HEK293 (cell line): ENCODE measurements around the gene SCN8A.
A peak's percentile ranks its signal among the peaks of the same experiment; 100 is the strongest.

ENCODE experiments used
- CTCF ChIA-PET: fragments of 350-600 bp; formaldehyde crosslinking; extraction: SDS; loops from one replicate; lab custom pipeline; 2021; ENCODE audit warnings: antibody characterized with exemption; lab: Yijun Ruan, JAX
- POLR2A ChIA-PET: fragments of 300-600 bp; formaldehyde crosslinking; extraction: SDS; loops from one replicate; lab custom pipeline; 2020; ENCODE audit warnings: antibody characterized with exemption, inconsistent platforms; lab: Yijun Ruan, JAX
- H3K27ac ChIP-seq: fragments of 200-500 bp; sonication (Bioruptor generic); 2 replicates; pipeline ENCODE4 v1.5.1; 2014; ENCODE audit warnings: low read depth, low read length, control low read depth, inconsistent platforms; ENCODE audit errors: extremely low read depth
- H3K36me3 ChIP-seq, 2 experiments: fragments of 200-500 bp in 1 of 2; sonication (Bioruptor generic) in 1 of 2; 1 replicate in 1 of 2; 2 replicates in 1 of 2; pipeline ENCODE4 v1.5.1; 2014 to 2017; ENCODE audit warnings: inconsistent platforms in 2 of 2, low read length in 2 of 2; ENCODE audit not compliant: control insufficient read depth in 2 of 2, insufficient read depth in 1 of 2
- H3K4me1 ChIP-seq: fragments of 200-500 bp; sonication (Bioruptor generic); 2 replicates; pipeline ENCODE4 v1.5.1; 2014; ENCODE audit warnings: mild to moderate bottlenecking, low read length, inconsistent platforms; ENCODE audit not compliant: control insufficient read depth, insufficient read depth
- H3K4me3 ChIP-seq: 2 replicates; pipeline ENCODE4 v1.5.1; 2011; ENCODE audit warnings: low read depth, mild to moderate bottlenecking, control low read depth, low read length, moderate library complexity
- H3K9me3 ChIP-seq: fragments of 200-500 bp; sonication (Bioruptor generic); 2 replicates; pipeline ENCODE4 v1.5.1; 2014; ENCODE audit warnings: low read depth, low read length, inconsistent platforms; ENCODE audit not compliant: control insufficient read depth, insufficient read depth
- EGR2 ChIP-seq: fragments of 450-650 bp; formaldehyde crosslinking; IDR thresholded peaks from 2 replicates; pipeline ENCODE4 v1.5.1; 2016; ENCODE audit warnings: low read depth, missing biosample characterization, missing genetic modification characterization
- FEZF1 ChIP-seq: fragments of 450-650 bp; formaldehyde crosslinking; IDR thresholded peaks from 2 replicates; pipeline ENCODE4 v1.5.1; 2016; ENCODE audit warnings: missing biosample characterization, missing genetic modification characterization
- GFI1B ChIP-seq: fragments of 450-650 bp; formaldehyde crosslinking; IDR thresholded peaks from 2 replicates; pipeline ENCODE4 v1.5.1; 2016; ENCODE audit warnings: missing biosample characterization, missing genetic modification characterization
- GLIS2 ChIP-seq: fragments of 450-650 bp; formaldehyde crosslinking; IDR thresholded peaks from 2 replicates; pipeline ENCODE4 v1.5.1; 2016; ENCODE audit warnings: missing biosample characterization, missing genetic modification characterization
- HOXA7 ChIP-seq: sonication (generic); formaldehyde crosslinking; IDR thresholded peaks from 2 replicates; pipeline ENCODE4 v1.8.1; 2022; ENCODE audit warnings: missing genetic modification reagents, borderline replicate concordance
- HOXC10 ChIP-seq: sonication (generic); formaldehyde crosslinking; IDR thresholded peaks from 2 replicates; pipeline ENCODE4 v1.8.1; 2023; ENCODE audit warnings: mild to moderate bottlenecking, missing genetic modification reagents
- KLF16 ChIP-seq: fragments of 450-650 bp; formaldehyde crosslinking; IDR thresholded peaks from 2 replicates; pipeline ENCODE4 v1.5.1; 2017; ENCODE audit warnings: missing biosample characterization, missing genetic modification characterization
- RBAK ChIP-seq: fragments of 450-650 bp; formaldehyde crosslinking; IDR thresholded peaks from 2 replicates; pipeline ENCODE4 v1.5.1; 2016; ENCODE audit warnings: missing biosample characterization, missing genetic modification characterization
- ZFHX2 ChIP-seq: fragments of 450-650 bp; formaldehyde crosslinking; conservative IDR thresholded peaks from 2 replicates; pipeline ENCODE4 v1.5.1; 2016; ENCODE audit warnings: missing biosample characterization, missing genetic modification characterization
- ZNF121 ChIP-seq: fragments of 450-650 bp; formaldehyde crosslinking; IDR thresholded peaks from 2 replicates; pipeline ENCODE4 v1.5.1; 2016; ENCODE audit warnings: missing biosample characterization, missing genetic modification characterization
- ZNF133 ChIP-seq: fragments of 450-650 bp; formaldehyde crosslinking; IDR thresholded peaks from 2 replicates; pipeline ENCODE4 v1.5.1; 2016; ENCODE audit warnings: missing biosample characterization, missing genetic modification characterization
- ZNF138 ChIP-seq: fragments of 450-650 bp; formaldehyde crosslinking; IDR thresholded peaks from 2 replicates; pipeline ENCODE4 v1.5.1; 2016; ENCODE audit warnings: missing biosample characterization, missing genetic modification characterization, borderline replicate concordance
- TF ChIP-seq, protein P1 (sequence below): fragments of 450-650 bp; formaldehyde crosslinking; conservative IDR thresholded peaks from 2 replicates; pipeline ENCODE4 v1.5.1; 2016; ENCODE audit warnings: low read depth, missing biosample characterization, missing genetic modification characterization
- TF ChIP-seq, protein P2 (sequence below): fragments of 450-650 bp; formaldehyde crosslinking; IDR thresholded peaks from 2 replicates; pipeline ENCODE4 v1.5.1; 2016; ENCODE audit warnings: missing biosample characterization, missing genetic modification characterization, borderline replicate concordance
- TF ChIP-seq, protein P3 (sequence below): fragments of 450-650 bp; formaldehyde crosslinking; IDR thresholded peaks from 2 replicates; pipeline ENCODE4; 2016; ENCODE audit warnings: missing biosample characterization, missing genetic modification characterization
- TF ChIP-seq, protein P4 (sequence below): fragments of 450-650 bp; formaldehyde crosslinking; IDR thresholded peaks from 2 replicates; pipeline ENCODE4 v1.5.1; 2017; ENCODE audit warnings: missing biosample characterization, missing genetic modification characterization

Gene SCN8A

DNA sequence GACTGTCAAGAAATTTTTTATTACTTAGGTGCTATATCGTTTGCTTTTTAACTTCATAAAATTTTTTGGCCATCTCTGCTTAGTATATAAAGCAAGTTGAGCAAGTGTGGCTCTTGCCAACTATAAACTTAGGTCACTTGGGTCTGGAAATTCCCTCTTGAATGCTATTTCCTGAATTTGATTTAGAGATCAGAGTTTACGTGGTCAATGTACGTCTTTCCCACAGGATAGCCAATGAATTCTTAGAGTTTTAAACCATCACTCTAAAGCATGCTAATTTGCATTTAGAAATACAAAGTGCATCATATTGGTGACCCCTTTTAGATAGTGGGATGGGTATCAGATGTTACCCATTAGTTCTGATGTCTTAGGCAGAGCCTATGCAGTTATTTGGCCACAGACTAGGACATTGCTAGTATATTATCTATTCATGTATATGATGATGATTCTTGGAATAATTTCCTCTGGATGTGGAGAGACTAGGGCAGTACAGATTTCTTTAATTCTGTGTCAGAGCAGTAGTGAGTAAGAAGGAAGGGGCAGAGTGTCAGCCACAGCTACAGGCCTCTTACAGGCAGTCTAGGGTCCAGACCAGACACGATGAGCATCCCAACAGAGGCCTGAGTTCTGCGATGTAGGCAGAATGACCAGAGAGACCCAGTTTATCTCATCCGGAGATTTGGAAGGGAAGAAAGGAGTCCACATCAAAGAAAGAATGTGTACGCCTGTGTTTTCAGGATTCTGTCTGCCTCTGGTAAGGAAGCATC is 30.3 kb downstream of the SCN8A start (continued):
- TF ChIP-seq, protein P1, sequence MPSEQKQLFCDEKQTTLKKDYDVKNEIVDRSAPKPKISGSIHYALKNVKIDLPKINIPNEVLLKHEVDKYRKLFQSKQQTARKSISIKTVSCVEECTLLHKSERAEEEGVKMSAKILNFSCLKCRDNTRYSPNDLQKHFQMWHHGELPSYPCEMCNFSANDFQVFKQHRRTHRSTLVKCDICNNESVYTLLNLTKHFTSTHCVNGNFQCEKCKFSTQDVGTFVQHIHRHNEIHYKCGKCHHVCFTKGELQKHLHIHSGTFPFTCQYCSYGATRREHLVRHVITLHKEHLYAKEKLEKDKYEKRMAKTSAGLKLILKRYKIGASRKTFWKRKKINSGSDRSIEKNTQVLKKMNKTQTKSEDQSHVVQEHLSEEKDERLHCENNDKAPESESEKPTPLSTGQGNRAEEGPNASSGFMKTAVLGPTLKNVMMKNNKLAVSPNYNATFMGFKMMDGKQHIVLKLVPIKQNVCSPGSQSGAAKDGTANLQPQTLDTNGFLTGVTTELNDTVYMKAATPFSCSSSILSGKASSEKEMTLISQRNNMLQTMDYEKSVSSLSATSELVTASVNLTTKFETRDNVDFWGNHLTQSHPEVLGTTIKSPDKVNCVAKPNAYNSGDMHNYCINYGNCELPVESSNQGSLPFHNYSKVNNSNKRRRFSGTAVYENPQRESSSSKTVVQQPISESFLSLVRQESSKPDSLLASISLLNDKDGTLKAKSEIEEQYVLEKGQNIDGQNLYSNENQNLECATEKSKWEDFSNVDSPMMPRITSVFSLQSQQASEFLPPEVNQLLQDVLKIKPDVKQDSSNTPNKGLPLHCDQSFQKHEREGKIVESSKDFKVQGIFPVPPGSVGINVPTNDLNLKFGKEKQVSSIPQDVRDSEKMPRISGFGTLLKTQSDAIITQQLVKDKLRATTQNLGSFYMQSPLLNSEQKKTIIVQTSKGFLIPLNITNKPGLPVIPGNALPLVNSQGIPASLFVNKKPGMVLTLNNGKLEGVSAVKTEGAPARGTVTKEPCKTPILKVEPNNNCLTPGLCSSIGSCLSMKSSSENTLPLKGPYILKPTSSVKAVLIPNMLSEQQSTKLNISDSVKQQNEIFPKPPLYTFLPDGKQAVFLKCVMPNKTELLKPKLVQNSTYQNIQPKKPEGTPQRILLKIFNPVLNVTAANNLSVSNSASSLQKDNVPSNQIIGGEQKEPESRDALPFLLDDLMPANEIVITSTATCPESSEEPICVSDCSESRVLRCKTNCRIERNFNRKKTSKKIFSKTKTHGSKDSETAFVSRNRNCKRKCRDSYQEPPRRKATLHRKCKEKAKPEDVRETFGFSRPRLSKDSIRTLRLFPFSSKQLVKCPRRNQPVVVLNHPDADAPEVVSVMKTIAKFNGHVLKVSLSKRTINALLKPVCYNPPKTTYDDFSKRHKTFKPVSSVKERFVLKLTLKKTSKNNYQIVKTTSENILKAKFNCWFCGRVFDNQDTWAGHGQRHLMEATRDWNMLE (tag by site-specific recombination): no peak

DNA sequence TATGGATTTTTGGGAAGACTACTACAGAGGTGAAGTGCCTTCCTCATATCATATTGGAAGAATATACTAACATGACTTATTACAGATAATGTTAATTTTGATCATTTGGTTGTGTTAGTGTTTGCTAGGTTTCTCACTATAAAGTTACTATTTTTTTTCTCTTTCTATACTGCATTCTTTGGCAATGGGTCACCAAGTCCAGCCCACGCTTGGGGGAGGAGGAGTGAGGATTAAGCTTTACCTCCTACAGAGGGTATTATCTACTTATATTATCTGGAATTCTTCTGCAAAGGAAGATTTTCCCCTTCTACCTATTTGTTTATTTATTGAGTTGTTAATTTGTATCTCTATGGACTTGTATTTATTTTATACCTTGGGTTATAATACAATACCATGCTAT is 31.5 kb downstream of the SCN8A start:
- POLR2A ChIA-PET: no interaction called here
- CTCF ChIA-PET: no interaction called here
- peak; percentile 52; the same call in 1 of the 2 replicates for TF ChIP-seq EGR2 (tag by site-specific recombination)
- TF ChIP-seq ZFHX2 (tag by site-specific recombination): peak; percentile 59
- TF ChIP-seq ZNF133 (tag by site-specific recombination): no peak

DNA sequence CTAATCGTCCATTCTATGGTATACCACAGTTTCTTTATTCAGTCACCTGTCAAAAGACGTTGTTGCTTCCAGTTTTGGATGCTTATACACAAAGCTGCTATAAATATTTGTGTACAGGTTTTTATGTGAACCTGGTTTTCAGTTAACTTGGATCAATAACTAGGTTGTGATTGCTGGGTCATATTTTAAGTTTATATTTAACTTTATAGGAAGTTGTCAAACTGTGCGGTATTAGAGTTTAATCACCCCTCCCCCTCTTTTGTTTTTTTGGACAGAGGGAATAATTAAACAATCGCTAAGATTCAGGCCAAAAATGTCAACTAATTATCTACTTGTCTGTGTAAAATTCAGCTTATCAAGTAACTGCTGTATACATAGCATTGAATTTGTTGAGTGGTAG is 34.3 kb downstream of the SCN8A start:
- POLR2A ChIA-PET: no interaction called here

More for the DNA sequence above, 31.5 kb downstream of the SCN8A start:
- H3K9me3 ChIP-seq: no peaks in the 10 kb centered on the region
- H3K4me3 ChIP-seq: no peak overlapping the region
- no peak overlapping the region for H3K27ac ChIP-seq
- H3K36me3 ChIP-seq: no peaks in the 10 kb centered on the region
- H3K4me1 ChIP-seq: no peaks in the 10 kb centered on the region

More for the DNA sequence above, 34.3 kb downstream of the SCN8A start:
- CTCF ChIA-PET: no interaction called here
- TF ChIP-seq KLF16 (no peak), GLIS2 (tag by site-specific recombination) (no peak), GFI1B (tag by site-specific recombination) (no peak), ZNF138 (tag by site-specific recombination) (no peak), FEZF1 (tag by site-specific recombination) (no peak), ZNF121 (tag by site-specific recombination) (no peak), HOXA7 (CRISPR knock-in tag) (no peak), RBAK (no peak), HOXC10 (CRISPR knock-in tag) (no peak)
- TF ChIP-seq, protein P2, sequence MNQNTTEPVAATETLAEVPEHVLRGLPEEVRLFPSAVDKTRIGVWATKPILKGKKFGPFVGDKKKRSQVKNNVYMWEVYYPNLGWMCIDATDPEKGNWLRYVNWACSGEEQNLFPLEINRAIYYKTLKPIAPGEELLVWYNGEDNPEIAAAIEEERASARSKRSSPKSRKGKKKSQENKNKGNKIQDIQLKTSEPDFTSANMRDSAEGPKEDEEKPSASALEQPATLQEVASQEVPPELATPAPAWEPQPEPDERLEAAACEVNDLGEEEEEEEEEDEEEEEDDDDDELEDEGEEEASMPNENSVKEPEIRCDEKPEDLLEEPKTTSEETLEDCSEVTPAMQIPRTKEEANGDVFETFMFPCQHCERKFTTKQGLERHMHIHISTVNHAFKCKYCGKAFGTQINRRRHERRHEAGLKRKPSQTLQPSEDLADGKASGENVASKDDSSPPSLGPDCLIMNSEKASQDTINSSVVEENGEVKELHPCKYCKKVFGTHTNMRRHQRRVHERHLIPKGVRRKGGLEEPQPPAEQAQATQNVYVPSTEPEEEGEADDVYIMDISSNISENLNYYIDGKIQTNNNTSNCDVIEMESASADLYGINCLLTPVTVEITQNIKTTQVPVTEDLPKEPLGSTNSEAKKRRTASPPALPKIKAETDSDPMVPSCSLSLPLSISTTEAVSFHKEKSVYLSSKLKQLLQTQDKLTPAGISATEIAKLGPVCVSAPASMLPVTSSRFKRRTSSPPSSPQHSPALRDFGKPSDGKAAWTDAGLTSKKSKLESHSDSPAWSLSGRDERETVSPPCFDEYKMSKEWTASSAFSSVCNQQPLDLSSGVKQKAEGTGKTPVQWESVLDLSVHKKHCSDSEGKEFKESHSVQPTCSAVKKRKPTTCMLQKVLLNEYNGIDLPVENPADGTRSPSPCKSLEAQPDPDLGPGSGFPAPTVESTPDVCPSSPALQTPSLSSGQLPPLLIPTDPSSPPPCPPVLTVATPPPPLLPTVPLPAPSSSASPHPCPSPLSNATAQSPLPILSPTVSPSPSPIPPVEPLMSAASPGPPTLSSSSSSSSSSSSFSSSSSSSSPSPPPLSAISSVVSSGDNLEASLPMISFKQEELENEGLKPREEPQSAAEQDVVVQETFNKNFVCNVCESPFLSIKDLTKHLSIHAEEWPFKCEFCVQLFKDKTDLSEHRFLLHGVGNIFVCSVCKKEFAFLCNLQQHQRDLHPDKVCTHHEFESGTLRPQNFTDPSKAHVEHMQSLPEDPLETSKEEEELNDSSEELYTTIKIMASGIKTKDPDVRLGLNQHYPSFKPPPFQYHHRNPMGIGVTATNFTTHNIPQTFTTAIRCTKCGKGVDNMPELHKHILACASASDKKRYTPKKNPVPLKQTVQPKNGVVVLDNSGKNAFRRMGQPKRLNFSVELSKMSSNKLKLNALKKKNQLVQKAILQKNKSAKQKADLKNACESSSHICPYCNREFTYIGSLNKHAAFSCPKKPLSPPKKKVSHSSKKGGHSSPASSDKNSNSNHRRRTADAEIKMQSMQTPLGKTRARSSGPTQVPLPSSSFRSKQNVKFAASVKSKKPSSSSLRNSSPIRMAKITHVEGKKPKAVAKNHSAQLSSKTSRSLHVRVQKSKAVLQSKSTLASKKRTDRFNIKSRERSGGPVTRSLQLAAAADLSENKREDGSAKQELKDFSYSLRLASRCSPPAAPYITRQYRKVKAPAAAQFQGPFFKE: no peak
- TF ChIP-seq, protein P3, sequence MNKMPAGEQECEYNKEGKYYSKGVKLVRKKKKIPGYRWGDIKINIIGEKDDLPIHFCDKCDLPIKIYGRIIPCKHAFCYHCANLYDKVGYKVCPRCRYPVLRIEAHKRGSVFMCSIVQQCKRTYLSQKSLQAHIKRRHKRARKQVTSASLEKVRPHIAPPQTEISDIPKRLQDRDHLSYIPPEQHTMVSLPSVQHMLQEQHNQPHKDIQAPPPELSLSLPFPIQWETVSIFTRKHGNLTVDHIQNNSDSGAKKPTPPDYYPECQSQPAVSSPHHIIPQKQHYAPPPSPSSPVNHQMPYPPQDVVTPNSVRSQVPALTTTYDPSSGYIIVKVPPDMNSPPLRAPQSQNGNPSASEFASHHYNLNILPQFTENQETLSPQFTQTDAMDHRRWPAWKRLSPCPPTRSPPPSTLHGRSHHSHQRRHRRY: no peak
- TF ChIP-seq, protein P4, sequence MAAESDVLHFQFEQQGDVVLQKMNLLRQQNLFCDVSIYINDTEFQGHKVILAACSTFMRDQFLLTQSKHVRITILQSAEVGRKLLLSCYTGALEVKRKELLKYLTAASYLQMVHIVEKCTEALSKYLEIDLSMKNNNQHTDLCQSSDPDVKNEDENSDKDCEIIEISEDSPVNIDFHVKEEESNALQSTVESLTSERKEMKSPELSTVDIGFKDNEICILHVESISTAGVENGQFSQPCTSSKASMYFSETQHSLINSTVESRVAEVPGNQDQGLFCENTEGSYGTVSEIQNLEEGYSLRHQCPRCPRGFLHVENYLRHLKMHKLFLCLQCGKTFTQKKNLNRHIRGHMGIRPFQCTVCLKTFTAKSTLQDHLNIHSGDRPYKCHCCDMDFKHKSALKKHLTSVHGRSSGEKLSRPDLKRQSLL (tag by site-specific recombination): no peak
- Histone ChIP-seq H3K4me3 (no peak overlapping the region), H3K4me1 (no peaks in the 10 kb centered on the region), H3K36me3 (no peaks in the 10 kb centered on the region), H3K27ac (no peak overlapping the region), H3K9me3 (no peaks in the 10 kb centered on the region)
